A204.1 (cell line): ENCODE data around the gene SMAD3.

Source experiments
- FAIRE-seq: peaks from 2 replicates; lab custom pipeline; 2012; peaks lifted over from hg19 to GRCh38; lab: Jason Lieb, UNC

SMAD3 gene

GRCh38 chr15:67036775-67037555 lies 28.4 kb upstream of the SMAD3 start:
- no peak for FAIRE-seq

DNA sequence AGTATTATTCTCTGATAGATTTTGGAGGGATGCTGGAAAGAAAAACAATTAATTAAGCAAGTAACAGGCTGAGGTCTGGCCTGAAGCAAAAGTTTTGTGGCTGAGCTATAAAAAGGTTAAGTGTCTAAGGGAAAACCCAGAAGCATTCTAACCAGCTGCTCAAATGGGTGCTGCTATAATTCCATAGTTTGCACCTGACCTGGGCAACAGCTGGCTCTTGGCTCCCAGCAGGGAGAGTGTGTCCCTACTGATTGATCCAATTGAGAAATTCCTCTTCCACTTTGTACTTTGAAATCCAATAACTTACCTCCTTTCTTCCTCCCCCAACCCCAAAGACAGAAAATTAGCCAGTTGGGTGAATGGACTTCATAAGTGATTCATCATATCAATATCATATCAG lies 27.7 kb upstream of the SMAD3 start:
- no peak for FAIRE-seq

- no peak for FAIRE-seq
Observed at GRCh38 chr15:67038736-67039135, 26.7 kb upstream of the SMAD3 start.

GRCh38 chr15:67039384-67040075 lies 25.9 kb upstream of the SMAD3 start:
- no peak for FAIRE-seq

- FAIRE-seq: no peak
Observed at GRCh38 chr15:67040277-67040676, 25.1 kb upstream of the SMAD3 start.

GRCh38 chr15:67042551-67043142 lies 22.8 kb upstream of the SMAD3 start:
- FAIRE-seq: no peak

GRCh38 chr15:67043939-67044771 lies 21.2 kb upstream of the SMAD3 start:
- FAIRE-seq: no peak

DNA sequence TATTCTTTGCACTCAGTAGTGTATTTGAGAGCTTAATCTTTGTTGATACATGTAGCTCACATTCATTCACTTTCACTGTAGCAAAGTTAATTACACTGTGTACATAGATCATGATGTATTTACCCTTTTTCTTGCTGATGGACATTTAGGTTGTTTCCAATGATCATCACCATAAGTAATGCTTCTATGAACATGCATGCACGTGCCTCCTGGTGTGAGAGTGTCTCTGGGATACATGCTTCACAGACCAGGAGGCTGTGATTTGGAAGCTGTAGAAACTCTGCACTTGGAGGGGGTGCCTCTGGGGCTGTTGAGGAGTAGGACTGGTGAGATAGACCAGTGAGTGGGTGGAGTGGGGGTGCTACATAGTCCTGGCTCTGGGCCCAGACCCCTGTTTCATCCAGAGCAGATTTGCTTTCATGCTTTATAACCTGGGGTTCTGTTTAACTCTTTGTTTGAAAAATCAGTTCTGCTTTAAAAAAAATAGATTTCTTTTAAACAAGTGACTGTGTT lies 18.2 kb upstream of the SMAD3 start:
- no peak for FAIRE-seq

- no peak for FAIRE-seq
Observed at GRCh38 chr15:67048281-67049279, 16.8 kb upstream of the SMAD3 start.

DNA sequence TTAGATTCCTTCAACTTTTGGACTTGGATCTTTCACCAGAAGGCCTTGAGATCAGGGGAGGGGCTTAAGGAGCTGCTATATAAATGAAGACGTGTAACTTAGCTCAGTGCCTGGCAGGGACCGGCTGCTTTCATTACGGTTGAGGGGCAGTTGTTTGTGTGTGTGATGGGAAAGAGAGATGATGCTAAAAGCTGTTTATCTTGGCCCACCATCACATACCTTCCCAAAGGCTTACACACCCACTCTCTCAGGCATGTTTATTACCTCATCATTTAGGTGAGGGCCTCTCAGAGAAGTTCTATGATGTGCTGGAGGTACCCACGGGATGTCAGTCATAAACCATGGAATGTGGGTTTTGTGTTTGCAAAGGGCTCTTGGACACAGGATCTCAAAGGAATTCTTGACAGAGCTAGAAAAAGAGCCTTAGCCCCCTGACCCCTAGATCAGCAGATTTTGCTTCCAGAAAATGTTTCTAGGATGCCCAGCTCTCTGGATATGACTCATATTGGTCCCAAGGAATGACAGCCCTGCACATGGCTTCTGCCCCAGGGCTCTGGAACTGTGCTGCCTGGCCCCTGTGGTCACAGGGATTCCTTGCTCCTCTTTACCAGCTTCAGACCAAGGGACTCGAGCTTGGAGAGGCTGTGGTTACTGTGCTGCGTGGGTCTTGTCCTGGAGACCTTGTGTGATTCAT lies 15.9 kb upstream of the SMAD3 start:
- FAIRE-seq: no peak

- no peak for FAIRE-seq
Observed at GRCh38 chr15:67050062-67050461, 15.3 kb upstream of the SMAD3 start.

DNA sequence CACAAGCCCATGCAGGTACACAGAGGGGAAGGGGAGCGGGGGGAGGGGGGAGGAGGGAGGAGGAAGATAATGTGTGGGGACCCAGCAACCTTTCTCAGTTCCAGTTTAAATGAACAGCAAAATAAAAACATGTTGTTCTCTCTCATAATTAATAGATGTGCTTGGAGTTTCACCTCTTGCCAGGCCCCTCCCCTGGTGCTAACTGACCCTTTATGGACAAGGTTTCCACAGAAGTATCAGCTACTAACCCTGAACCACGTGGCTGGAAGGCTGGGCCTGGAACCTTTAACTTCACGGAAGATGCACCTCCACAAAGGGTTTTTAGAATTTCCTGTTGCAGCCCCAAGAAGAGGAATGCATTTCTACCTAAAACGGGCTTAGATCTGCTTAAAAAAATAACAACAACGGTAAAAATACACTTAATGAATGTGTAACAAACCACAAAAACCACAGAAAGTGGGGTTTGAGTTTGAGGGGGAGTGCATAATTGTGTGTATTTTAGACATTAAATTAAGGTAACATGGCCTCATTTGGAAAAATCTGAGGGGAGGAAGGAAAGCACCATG lies 14.8 kb upstream of the SMAD3 start:
- no peak for FAIRE-seq

DNA sequence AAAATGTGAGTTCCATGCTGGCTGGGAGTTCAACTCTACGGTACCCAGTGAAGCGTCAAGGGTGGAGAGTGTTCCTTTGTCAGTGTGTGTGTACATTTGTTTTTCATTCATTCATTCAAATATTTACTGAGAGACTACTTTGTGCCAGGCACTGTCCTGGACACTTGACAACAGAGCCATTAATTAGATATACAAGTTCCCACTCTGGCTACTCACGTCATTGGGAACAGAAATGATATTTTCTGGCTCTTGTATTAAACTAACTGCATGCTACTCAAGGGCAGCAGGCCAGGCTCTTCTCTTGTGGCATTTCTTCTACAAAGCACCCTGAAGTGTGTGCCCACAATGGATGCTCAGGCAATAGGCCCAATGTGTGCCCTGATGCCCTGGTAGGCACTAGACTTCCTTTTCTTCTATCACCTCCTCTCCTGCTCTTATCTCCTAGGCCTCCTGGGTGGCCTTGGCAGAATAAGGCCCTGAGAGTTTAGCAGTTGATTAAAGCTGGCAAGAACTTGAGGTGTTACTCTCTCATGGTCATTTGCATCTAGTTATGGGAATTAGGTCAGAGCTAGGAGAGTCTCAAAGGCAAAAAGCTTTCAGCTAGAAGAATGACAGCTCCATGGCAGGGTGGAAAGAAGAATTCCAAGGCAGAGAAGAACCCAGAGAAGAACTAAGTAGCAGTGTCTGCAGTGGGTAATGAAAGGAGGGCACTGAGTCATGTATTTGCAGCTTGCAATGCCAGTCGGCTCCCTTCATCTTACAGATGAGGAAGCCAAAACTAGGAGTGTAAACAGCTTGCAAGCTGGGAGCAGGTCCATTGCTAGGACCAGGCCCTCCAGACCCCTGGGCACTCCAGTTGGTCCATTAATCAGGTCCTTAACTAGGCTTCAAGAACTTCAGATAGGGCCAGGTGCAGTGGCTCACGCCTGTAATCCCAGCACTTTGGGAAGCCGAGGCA lies 14.0 kb upstream of the SMAD3 start:
- no peak for FAIRE-seq

DNA sequence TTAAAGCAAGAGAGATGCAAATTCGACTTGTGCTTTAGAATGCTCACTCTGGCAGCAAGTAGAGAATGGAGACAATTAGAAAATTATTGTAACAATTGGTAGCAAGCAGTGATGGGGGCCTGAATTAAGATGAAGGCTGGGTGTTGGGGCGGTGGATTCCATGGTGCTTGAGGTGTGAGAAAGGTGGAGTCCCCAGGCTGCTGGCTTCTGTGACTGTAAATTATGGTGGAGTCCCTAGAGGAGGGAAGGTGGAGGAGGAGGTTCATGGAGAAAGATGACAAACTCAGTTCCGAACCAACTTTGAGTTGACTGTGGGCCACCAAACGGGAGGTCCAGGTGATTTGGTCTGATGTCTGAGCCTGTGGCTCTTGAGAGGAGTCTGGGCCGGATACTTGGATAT lies 10.7 kb upstream of the SMAD3 start:
- FAIRE-seq: no peak

DNA sequence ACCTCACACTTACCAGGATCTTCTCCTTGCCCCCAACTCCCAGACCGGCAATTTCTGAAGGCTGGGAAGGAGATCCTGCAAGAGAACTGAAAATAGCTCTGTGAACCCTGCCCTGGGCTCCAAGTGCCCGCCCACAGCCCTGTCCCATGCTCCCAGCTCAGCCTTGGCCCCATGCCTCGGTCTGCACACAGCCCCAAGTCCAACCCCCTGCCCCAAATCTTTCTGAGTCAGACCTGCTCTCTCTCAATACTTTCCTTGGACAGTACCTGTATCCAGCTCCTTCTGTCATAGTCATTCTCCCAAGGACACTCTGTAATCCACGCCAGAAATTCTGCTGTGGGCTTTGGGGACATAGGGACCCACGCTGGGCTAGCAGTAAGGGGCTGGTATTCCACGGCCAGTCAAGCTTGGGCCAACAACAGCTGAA lies 6.3 kb upstream of the SMAD3 start:
- no peak for FAIRE-seq

GRCh38 chr15:67061811-67062368 lies 3.5 kb upstream of the SMAD3 start:
- FAIRE-seq: no peak

DNA sequence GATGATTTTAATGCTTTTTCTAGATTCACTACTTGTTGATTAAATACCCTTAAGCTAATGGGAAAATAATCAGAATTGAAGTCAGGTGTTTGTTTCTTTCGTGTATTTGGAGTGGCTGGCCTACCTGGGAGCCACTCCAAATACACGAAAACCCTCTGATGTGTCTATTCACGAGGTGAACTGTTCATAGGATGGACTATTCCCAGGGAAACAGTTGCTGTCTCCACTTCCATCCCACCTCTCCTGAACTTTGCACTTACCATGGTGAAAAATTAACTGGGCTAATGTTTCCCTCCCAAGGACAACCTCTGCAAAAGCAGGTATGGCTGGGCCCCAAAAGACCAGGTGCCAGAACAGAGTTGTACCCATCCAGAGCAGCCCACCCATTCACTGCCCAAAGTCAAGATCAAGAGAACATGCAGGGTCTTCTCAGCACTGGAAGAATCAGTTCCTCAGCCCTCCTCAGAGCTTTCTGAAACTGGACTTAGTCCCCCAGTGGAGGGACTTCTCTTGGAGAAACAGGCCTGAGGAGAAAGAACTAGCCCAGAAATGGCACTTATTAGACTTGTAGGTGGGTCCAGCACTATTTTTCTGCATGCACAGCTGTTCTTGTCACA lies 2.9 kb upstream of the SMAD3 start:
- FAIRE-seq: no peak
